Activated naive CD4-positive, alpha-beta T cell treated with anti-CD3 and anti-CD28 coated beads, Interleukin-2, amount 50 U/mL, for 16 hours (primary cell): Measurements from ENCODE around the gene FCN2.

ENCODE experiments used
- DNase-seq: peaks from one replicate; pipeline ENCODE4 v3.0.0-alpha.2; 2020

The FCN2 gene

DNA sequence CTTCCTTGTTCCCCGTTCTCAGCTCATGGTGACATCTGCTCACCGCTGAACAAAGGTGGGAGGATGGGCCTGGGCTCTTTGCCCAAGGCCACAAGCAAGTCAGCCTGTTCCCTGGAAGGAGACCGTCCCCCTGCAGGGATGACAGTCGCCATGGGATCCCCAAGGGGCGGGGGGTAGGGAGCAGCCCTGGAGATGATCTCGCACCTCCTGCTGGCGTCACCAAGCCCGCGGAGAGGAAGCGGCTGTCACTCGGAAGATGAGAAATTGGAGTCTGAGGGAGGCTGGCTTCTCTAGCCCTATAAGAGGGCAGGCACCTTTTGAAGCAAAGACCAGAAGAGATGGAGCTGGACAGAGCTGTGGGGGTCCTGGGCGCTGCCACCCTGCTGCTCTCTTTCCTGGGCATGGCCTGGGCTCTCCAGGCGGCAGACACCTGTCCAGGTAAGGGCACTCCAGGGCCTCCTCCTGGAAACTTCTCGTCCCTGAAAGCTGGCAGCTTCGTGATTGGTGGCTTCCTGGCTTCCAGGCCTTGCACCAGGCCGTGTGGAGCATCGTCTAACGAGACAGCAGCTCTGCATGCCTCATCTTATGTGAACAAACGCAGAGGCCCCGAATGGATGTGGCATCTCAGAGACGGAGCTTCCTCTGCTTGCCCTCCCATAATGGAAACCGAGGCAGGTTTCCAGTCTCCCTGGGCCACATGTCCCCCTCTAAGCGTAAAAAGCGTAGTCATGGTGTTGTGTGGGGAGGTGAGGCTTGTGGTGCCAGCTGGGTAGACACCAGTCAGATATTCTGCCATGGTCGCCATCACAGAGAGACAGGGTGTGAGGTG lies at the start of gene FCN2:
FCN2 (plus strand) TSS at position 327 of the 829 bp plus-strand sequence; CDS start at position 339, 12 bp downstream.
- no peak for DNase-seq

DNA sequence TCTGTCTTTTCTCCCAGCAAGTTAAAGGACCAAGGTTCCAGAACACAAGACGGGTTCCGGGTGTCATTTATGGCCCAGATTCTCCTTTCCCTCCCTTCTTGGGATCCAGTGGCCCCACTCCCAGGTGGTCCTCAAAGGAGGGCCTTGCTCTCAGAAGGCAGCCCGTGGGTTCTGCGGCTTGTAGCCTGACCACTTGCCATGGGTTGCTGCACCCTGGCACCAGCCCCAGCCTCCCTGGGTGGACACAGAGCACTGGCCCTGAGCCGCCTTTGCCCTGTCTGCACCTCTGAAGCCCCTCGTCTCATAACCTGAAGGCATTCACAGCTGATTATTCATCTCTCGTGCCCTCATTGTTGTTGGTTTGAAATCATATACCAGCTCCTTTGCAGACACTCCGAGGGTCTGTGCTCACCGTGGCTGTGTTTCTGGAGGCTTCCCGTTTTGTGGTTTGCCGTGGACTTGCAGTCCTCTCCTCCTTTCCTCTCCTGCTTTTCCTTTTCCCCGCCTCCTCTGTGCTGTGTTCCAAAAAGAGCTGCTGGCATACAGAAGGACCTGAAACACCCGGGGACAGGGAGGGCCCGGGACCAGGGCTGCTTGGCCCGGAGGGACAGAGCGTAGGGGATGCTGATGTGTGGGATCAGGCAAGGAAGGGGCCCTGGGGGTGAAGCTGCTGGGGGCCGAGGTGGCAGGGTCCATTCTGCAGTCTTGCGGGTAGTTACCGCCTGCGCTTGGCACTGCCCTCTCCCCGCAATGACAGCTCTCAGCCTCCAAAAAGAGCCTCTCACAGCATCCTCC lies 49.5 kb upstream of the FCN2 start:
- no peak for DNase-seq

DNA sequence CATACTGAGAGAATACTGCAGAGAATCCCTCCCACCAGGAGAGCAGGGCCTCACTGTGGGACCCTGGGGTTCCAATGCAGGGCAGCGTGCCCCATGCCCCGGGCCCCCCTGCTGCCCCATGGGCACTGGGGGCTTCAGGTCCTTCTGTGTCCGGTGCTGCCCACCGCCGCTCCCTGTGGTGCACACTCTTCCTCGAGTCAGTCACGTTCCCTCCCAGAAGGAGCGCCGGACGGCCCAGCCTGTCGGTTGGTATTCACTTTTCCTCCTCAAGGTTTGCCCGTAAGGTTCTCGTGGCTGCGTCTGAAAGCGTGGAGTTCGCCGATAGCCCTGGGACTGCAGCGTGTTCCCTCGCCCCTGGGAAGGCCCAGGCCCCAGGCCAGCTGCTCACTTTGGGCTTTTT lies 48.1 kb upstream of the FCN2 start:
- DNase-seq: no peak

DNA sequence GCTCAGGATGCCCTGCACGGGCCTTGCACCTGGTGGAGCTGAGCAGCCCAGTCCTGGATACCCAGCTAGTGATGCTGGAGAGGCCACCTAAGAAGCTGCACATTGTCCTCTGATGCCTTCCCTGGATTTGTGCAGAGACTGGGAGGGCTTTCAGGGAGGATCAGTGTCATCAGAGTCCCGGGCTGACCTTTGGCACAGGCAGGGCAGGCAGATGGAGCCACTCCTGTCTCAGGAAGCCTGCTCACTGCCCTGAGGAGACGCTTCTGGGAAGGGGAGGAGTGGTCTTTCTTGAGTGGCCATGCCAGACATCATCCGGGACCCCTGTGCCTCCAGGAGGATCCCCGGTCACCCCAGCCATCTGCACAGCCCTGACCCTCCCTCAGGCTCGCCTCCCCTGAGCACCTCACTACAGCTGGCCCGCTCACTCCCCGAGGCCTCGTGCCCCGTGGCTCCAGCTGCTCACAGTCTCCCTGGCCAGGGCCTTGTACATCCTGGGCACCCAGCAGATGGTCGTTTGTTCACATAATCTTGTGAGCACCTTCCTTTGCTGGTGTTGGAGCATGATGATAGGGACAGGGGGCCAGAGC lies 47.2 kb upstream of the FCN2 start:
- DNase-seq: no peak

DNA sequence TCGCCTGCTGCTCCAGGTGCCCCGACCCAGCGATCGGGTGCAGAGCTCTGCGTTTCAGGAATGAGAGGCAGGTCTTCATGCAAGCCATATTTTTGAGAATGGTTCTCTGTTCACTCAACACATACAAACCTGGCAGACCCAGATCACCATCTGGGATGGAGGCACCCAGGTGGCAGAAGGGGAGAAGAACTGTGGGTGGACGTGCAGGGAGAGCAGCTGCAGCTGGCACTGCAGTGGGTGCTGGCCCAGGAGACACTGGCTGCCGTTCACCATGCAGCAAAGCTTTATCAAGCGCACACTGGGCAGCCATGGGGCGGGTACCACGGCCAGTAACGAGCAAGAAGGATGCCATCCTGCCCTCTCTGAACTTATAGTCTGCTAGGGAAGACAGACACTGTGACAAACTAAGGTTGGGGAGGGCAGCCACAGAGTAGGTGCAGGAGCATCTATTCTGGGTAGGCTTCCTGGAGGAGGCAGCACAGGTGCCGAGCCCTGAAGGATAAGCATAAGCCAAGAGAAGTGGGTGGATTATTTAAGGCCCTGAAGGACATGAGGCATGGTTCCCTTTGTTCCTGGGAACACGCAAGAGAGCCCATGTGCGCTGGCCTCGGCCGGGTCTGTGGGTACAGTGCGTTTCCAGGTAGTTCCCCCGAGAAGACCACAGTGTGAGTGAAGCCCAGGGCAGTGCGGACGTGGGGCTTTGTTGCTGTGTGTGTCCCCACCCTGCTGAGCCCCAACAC lies 46.2 kb upstream of the FCN2 start:
- no peak for DNase-seq

DNA sequence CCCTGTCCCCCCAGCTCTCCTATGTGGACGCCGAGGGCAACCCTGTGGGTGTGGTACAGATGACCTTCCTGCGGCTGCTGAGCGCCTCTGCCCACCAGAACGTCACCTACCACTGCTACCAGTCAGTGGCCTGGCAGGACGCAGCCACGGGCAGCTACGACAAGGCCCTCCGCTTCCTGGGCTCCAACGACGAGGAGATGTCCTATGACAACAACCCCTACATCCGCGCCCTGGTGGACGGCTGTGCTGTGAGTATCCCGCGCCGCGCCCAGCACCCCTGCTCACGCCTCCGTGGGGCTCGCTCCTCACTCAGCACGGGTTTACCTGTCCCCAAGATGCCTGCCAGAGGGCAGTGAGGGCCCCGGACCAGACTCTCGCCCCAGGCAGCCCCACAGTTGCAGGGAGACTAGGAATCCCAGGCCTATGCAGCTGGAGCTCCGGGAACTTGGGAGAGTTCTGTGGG lies 45.6 kb upstream of the FCN2 start:
- DNase-seq: no peak

DNA sequence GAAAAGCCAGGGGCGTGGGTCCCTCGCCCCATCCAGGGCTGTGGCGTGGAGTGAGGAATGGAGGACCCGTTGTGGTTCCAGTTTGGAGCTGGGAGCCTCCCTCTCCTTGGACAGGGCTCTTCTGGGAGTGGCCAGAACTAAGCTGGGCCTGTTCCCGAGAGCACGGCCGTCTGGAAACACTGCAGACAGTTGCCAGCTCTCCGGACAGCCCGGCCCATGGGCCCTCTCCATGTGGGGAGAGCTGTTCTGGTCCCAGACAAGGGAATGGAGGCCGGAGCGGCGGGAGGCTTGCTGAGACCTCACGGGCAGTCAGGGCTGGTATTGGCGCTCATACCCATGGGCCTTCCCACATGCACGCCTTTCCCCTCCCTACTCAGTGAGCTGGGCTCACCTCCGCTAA lies 45.2 kb upstream of the FCN2 start:
- no peak for DNase-seq

DNA sequence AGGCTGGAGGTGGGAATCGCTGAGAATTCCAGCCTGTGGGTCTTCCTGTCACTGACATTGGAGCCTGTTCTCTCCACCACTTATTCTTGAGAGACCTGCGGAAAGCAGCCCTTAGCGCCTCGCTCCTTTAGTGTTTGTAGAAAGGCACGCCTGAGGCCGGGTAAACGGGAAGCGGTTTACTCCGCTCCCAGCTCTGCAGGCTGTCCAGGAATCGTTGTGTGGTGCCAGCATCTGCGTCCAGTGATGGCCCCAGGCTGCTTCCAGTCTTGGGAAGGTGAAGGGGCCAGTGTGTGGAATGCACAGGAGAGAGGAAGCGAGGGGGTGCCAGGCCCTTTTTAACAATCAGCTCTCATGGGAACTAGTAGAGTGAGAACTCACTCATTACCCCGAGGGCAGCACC lies 44.6 kb upstream of the FCN2 start:
- DNase-seq: no peak

DNA sequence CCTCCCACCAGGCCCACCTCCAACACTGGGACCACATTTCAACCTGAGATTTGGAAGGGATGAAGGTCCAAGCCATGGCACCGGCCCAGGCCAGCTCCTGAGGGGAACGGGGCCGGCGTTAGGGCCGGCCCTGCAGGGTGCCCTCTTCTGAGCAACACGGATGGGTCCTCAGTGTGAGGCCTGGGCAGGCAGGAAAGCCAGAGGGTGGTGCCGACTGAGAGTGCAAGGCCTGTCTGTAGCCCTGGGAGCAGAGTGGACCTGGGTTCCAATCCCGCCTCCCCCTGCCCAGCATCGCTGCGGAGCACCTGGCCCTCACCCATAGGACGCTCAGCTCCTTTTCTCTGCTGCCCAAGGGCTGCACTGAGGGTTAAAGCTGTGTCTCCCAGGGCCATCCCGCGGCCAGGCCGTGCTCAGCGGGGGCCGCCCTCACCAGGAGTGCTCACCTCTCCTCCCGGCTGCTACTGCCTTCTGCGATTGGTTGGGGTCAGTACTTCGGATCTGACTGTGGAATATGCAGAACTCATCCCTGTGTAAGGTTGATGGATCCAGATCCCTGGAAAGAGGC lies 44.1 kb upstream of the FCN2 start:
- DNase-seq: peak; percentile 4

DNA sequence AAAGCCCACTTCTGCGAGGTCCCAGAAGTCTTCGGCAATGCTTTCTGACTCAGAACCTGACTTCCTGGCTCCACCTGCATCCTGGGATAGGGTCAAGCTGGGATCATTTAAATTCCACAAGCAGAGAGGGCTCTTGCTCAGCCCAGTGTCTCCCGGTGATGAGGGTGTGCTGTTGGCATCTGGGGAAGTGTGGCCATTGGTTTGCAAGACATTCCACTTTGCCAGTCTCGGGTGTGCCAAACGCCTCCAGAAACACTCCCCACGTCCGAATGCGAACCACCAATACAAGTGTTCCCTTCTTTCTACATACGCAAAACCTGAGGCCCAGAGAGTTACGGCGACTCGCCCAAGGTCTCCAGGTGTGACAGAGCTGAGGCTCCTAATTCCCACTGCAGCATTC lies 43.1 kb upstream of the FCN2 start:
- DNase-seq: peak; percentile 1

DNA sequence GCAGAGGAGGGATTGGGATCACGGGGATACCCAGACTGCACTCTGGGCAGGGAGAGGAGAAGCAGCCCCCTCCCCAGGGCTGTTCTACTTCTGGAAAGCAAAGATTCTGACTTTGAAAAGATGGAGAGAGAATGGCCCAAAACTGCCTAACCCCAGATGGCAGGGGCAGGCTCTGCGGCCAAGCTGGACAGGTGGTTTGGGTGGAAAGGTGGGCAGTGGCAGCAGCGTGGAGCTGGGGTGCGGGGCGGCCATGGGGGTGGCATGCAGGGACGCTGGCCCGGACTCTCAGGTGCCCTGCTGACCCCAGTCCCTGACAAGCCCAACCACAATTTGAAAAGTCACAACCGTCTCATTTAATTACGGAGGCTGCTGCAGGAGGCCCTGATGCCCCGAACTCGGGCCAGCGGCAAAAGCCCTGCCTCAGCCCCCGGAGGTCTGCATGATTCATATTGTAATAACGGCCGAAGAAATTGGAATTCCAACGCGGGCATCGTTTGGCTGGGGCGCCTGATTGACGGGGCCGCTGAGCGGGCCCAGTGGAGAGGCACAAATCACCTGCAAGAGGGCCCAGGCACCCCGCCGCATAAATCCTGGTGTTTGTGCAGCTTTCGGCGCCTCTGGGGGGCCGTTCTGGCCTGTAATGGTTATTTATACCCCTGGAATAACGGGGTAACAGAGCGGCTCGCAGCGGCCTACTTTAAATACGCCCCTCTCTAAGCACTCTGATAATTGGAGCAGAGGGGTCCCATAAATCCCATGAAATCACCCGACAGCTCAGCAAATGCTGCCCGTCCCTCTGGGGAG lies 41.8 kb upstream of the FCN2 start:
- DNase-seq: peak; percentile 7

DNA sequence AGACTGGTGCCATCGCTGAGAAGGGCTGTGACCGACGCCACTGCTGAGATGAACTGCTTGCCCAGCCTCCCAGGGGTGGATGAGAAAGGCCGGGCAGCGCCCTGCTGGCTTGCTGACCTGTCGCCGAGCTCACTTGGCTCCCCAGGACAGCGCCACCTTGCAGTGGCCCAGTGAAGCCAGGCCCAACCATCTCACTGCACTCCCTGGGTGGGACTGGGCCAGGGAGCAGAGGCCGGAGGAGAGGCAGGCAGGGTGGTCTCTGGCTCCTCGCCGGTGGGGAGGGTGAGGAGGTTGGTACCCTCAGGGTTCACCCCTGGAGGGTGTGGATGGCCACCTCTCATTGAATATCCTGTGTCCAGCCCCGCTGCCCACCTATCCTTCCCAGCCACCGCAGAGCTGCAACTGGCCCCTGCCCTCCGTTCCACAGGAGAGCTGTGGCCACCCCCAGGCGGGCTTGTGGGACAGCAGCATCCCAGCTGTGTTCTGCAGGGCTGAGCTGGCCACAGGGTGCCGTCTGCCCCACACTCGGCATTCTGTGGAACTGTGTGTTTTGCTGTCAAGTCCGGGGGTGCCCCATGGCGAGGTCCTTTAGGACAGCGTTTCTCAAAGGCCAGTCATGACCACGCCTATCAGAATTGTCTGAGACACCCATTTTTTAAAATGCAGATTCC lies 41.0 kb upstream of the FCN2 start:
- peak; percentile 4 for DNase-seq

DNA sequence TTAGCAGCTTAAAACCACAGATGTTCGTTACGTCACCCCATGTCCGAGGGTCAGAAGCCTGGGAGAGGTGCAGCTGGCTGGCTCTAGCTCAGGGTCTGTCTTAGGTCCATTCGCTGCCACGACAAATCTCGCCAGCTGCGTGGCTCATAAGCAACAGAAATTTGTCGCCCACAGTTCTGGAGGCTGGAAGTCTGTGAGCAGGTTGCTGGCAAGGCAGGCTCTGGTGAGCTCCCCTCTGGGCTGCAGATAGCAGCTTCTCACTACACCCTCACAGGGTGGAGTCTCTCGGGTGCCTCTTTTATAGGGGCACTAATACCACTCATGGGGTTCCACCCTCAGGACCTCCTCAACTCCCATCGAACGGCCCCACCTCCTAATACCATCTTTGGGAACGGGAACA lies 40.1 kb upstream of the FCN2 start:
- DNase-seq: peak; percentile 1

DNA sequence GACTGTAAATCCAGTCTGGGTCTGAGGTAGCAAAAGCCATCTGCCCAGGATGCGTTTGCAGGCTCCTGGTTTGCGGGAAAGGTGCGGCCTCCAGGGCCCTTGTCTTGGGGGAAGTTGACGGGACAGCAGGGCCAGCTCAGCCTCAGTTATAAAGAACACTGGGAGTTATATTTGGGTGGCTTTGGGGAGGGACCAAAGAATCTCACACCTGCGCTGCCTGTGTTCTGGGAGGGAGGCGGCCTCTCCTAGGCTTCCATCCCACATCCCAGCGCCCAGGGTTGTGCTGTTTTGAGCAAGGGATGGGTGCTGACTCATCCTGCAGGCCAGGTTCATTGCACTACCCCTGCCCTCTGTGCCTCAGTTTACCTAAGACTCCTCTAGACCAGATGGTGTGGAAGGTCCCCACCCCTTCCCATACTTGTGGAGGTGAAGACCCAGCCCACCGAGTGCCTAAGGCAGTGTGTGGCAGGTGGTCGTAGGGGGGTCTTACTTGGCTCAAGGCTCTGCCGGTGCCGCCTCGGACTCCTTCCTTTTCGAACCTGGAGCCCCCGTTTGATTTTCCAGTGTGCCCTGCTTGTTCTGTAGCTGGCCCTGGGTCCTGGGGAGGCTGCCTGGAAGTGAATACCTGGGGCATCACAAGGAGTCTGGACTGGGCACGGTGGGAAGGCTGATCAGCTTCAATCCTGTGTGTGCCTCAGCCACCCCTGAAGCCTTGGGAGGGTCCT lies 39.3 kb upstream of the FCN2 start:
- DNase-seq: peak; percentile 7

DNA sequence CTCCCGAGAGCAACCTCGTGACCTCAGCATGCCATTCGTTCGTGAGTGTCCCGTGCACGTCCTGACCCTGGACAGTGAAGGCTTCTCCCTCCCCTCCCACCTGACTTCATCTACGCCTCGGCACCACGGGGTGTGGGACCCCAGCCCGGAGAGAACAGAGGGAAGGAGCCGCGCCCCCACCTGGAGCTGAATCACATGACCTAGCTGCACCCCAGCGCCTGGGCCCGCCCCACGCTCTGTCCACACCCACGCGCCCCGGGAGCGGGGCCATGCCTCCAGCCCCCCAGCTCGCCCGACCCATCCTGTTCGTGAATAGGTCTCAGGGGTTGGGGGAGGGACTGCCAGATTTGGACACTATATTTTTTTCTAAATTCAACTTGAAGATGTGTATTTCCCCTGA lies 38.3 kb upstream of the FCN2 start:
- peak; percentile 5 for DNase-seq

DNA sequence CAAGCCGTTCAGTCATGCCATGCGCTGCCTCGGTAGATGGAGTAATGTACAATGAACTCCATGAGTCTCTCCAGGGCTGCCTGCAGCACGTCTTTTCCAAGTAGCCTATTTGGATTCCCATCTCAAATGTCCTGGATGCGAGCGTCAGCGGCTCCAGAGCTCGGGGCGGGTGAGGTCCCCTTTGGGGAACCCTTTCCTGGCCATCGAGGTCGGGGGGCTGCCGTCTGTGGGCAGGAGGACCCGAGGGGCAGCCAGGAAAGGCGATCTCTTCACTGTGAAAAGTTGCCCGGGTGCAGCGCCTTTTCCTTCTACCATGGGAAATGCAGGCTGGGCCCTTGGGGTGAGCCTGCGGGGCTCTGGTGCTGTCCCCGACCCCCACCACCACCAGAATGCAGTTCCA lies 36.9 kb upstream of the FCN2 start:
- peak; percentile 4 for DNase-seq

DNA sequence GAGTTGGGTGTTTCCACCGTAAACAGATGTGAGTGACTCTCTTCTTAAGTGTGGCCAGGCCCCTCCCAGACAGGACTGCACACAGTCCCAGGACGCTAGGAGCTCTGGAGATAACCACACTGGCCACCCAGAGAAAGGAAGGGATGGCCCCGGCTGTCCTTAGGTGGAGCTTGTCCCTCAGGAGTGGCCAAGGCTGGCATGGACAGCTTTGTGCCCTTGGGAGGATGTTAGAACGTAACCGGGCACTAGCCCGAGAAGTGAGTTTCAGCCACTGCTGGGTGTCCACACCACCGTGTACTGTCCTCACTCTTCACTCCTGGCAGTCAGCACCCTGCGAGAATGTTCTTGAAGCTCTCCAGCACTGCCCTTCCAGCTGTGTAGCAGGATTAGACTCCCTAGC lies 35.8 kb upstream of the FCN2 start:
- DNase-seq: peak; percentile 5

DNA sequence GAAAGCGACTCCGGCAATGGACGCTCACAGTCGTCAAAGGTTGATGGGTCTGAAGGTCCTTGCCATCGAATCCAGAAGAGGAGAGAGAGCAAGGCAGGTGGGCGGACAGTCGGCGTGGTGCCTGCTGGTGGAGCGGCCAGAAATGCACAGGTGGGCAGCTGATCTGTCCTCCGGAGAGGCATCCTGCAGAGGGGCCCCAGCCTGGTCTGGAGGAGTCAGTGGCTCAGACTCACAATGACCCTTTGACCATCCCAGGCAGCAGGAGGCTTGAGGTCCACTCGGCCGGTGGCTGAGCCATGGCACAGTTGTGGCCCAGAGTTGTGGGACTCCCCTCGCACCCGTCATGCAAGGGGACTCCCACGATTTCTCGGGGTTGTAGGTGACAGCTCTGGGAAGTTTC lies 34.4 kb upstream of the FCN2 start:
- DNase-seq: peak; percentile 2

DNA sequence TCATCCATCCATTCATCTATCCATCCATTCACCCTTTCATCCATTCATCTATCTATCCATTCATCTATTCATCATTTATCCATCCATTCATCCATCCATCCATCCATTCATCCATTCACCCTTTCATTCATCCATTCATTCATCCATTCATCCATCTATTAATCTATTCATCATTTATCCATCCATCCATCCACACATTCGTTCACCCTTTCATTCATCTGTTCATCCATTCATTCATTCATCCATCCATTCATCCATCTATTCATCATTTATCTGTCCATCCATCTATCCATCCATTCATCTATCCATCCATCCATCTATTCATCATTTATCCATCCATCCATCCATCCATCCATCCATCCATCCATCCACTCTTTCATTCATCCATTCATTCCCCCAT lies 33.9 kb upstream of the FCN2 start:
- DNase-seq: no peak

DNA sequence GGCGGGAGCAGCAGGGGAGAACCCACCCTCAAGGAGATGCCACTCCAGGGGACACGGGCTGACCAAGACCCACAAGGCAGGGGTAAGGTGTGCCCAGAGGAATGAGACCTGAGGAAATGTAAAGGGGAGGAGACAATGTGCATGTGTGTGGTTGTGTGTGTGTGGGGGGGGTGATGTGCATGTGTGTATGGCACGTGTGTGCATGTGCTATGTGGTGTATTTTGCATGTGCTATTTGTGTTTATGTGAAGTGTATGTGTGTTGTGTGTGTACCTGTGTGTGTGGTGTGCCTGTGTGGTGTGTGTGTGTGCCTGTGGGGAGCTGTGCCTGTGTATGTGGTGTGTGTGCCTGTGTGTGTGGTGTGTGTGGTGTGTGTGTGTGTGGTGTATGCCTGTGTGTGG lies 33.5 kb upstream of the FCN2 start:
- peak; percentile 2 for DNase-seq
